ENCODE results near the gene NUP153. TPM values are rescaled to one million over a fixed set of nuclear protein-coding genes. Genes with fewer than 3 reads are reported as not detected.
A peak's percentile ranks its signal among the peaks of the same experiment; 100 is the strongest.
"Not testable (repeated sequence)": the region's sequence is repeated elsewhere in the genome, so short reads cannot be mapped to it uniquely, and the experiment has no call there.

The NUP153 gene
- total RNA-seq, 1 experiment from 2014 or later = 99.3 TPM

GRCh38 chr6:17583811-17584210 lies 122.9 kb downstream of the NUP153 start:
- WGBS (ENCODE audit: extremely low coverage, insufficient read length, low lambda C conversion rate) = no CpG with 5 or more reads among the region's 5 CpGs
- Histone ChIP-seq H3K27ac (ENCODE audit: insufficient read length, low read depth, low read length) (no peak overlapping the region), H3K9me3 (ENCODE audit: control insufficient read depth, low read depth, low read length) (no peaks in the 10 kb centered on the region), H4K5ac (ENCODE audit: insufficient read length, low read depth, low read length) (no peak overlapping the region), H2BK12ac (ENCODE audit: insufficient read length, low read depth, low read length) (no peak overlapping the region), H3K4me2 (ENCODE audit: insufficient read depth, insufficient read length, low read length) (no peak overlapping the region), H3K56ac (ENCODE audit: insufficient read length, low read depth, low read length) (no peak overlapping the region), H3K79me1 (ENCODE audit: insufficient read depth, low read depth, low read length, poor library complexity, severe bottlenecking) (no peaks in the 10 kb centered on the region), H4K8ac (replicated peaks; ENCODE audit: insufficient read length, low read depth, low read length) (no peak overlapping the region), H3K23ac (ENCODE audit: insufficient read length, low read depth, low read length) (no peak overlapping the region), H2BK15ac (ENCODE audit: low read depth, low read length) (no peak overlapping the region), H2AK5ac (ENCODE audit: insufficient read length, low read length) (no peak overlapping the region), H3K79me2 (ENCODE audit: insufficient read depth, low read length) (no peaks in the 10 kb centered on the region), H4K91ac (ENCODE audit: insufficient read length, low read depth, low read length) (no peak overlapping the region), H3K14ac (ENCODE audit: insufficient read depth, low read length) (no peak overlapping the region), H3K23me2 (ENCODE audit: insufficient read length, low read depth, low read length, poor library complexity, severe bottlenecking) (peaks cover 3% of the 10 kb centered on the region), H3K4me1 (ENCODE audit: insufficient read depth, low read length) (no peaks in the 10 kb centered on the region), H3K18ac (ENCODE audit: insufficient read length, low read depth, low read length) (no peak overlapping the region), H3K4ac (ENCODE audit: low read depth, low read length) (no peak overlapping the region), H3K27me3 (ENCODE audit: insufficient read depth, low read length) (no peaks in the 10 kb centered on the region), H2BK20ac (ENCODE audit: low read depth, low read length, poor library complexity, severe bottlenecking) (no peak overlapping the region), H2BK120ac (ENCODE audit: low read depth, low read length, poor library complexity, severe bottlenecking) (no peak overlapping the region), H3K9ac (ENCODE audit: extremely low read depth, insufficient read length, low read length) (no peak overlapping the region), H4K20me1 (ENCODE audit: control insufficient read depth, insufficient read depth, insufficient read length) (no peaks in the 10 kb centered on the region), H2AFZ (ENCODE audit: low read length) (no peak overlapping the region), H2BK5ac (ENCODE audit: insufficient read length, low read length) (no peak overlapping the region), H3T11ph (ENCODE audit: low read length) (no peak overlapping the region)
- TF ChIP-seq, protein P1, sequence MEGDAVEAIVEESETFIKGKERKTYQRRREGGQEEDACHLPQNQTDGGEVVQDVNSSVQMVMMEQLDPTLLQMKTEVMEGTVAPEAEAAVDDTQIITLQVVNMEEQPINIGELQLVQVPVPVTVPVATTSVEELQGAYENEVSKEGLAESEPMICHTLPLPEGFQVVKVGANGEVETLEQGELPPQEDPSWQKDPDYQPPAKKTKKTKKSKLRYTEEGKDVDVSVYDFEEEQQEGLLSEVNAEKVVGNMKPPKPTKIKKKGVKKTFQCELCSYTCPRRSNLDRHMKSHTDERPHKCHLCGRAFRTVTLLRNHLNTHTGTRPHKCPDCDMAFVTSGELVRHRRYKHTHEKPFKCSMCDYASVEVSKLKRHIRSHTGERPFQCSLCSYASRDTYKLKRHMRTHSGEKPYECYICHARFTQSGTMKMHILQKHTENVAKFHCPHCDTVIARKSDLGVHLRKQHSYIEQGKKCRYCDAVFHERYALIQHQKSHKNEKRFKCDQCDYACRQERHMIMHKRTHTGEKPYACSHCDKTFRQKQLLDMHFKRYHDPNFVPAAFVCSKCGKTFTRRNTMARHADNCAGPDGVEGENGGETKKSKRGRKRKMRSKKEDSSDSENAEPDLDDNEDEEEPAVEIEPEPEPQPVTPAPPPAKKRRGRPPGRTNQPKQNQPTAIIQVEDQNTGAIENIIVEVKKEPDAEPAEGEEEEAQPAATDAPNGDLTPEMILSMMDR (conservative IDR thresholded peaks at IDR 0.05) = no peak
- Mint-ChIP-seq H3K9me3 (peaks cover 0 to 9% of the 10 kb centered on the region in 2 experiments; a peak in 1 of 5 replicates), H3K27ac (no peak overlapping the region), H3K36me3 (ENCODE audit: insufficient read depth in 1 of 3, low read depth in 3 of 3) (no peaks in the 10 kb centered on the region; a peak in 2 of 7 replicates), H3K27me3 (ENCODE audit: low read depth) (peaks cover 7% of the 10 kb centered on the region; the same call in 1 of the 2 replicates), H3K4me1 (0 out of 4 replicates have a peak, but pooled peaks cover 0 to 2% of the 10 kb centered on the region in 2 experiments), H3K4me3 (peak overlapping the region in 1 of 2 experiments; percentile 15; a peak in 1 of 5 replicates)
- DNase-seq = no peak

GRCh38 chr6:17581282-17581681 lies 125.4 kb downstream of the NUP153 start:
- not testable (repeated sequence) for H3K23me2 ChIP-seq (ENCODE audit: insufficient read length, low read depth, low read length, poor library complexity, severe bottlenecking); H2BK120ac ChIP-seq (ENCODE audit: low read depth, low read length, poor library complexity, severe bottlenecking); H2BK12ac ChIP-seq (ENCODE audit: insufficient read length, low read depth, low read length); H3K27ac ChIP-seq (ENCODE audit: insufficient read length, low read depth, low read length); H3K4me1 Mint-ChIP-seq; H4K5ac ChIP-seq (ENCODE audit: insufficient read length, low read depth, low read length); H3K4me2 ChIP-seq (ENCODE audit: insufficient read depth, insufficient read length, low read length); H3K9ac ChIP-seq (ENCODE audit: extremely low read depth, insufficient read length, low read length); DNase-seq; H2AK5ac ChIP-seq (ENCODE audit: insufficient read length, low read length); H3K27me3 Mint-ChIP-seq (ENCODE audit: low read depth); H2BK15ac ChIP-seq (ENCODE audit: low read depth, low read length); H3K4ac ChIP-seq (ENCODE audit: low read depth, low read length); H3K27ac Mint-ChIP-seq; H3K4me1 ChIP-seq (ENCODE audit: insufficient read depth, low read length); H3K79me1 ChIP-seq (ENCODE audit: insufficient read depth, low read depth, low read length, poor library complexity, severe bottlenecking); H3K56ac ChIP-seq (ENCODE audit: insufficient read length, low read depth, low read length); H4K91ac ChIP-seq (ENCODE audit: insufficient read length, low read depth, low read length); H3K14ac ChIP-seq (ENCODE audit: insufficient read depth, low read length); H3K27me3 ChIP-seq (ENCODE audit: insufficient read depth, low read length); H3T11ph ChIP-seq (ENCODE audit: low read length); H3K18ac ChIP-seq (ENCODE audit: insufficient read length, low read depth, low read length); H2BK5ac ChIP-seq (ENCODE audit: insufficient read length, low read length); H3K9me3 ChIP-seq (ENCODE audit: control insufficient read depth, low read depth, low read length); H2BK20ac ChIP-seq (ENCODE audit: low read depth, low read length, poor library complexity, severe bottlenecking); H3K23ac ChIP-seq (ENCODE audit: insufficient read length, low read depth, low read length); H4K8ac ChIP-seq (replicated peaks; ENCODE audit: insufficient read length, low read depth, low read length); H3K79me2 ChIP-seq (ENCODE audit: insufficient read depth, low read length); H2AFZ ChIP-seq (ENCODE audit: low read length); H4K20me1 ChIP-seq (ENCODE audit: control insufficient read depth, insufficient read depth, insufficient read length)
- WGBS (ENCODE audit: extremely low coverage, insufficient read length, low lambda C conversion rate) = no CpG with 5 or more reads among the region's 7 CpGs
- Mint-ChIP-seq H3K36me3 (ENCODE audit: insufficient read depth in 1 of 3, low read depth in 3 of 3) (peaks cover 6 to 12% (median 10%) of the 10 kb centered on the region in 3 experiments), H3K4me3 (peak overlapping the region; percentile 39 to 48; a peak in 4 of 5 replicates), H3K9me3 (peaks cover 17 to 26% of the 10 kb centered on the region in 2 experiments)

Data from H9 (cell line).